MG63 (cell line): ENCODE data around the gene HOXB7. TPM values are rescaled to one million over a fixed set of nuclear protein-coding genes. Genes with fewer than 3 reads are reported as not detected.

Source experiments
- DNase-seq: peaks from one replicate; pipeline ENCODE4 v3.0.0-alpha.2; 2020
- H3K27me3 ChIP-seq: fragments of 250-450 bp; sonication (Bioruptor Pico); 2 replicates; pipeline ENCODE4 v1.5.1; 2020; ENCODE audit warnings: mild to moderate bottlenecking, moderate library complexity
- H3K36me3 ChIP-seq: fragments of 250-450 bp; sonication (Bioruptor Pico); 2 replicates; pipeline ENCODE4 v1.5.1; 2020; ENCODE audit warnings: mild to moderate bottlenecking, moderate library complexity
- H3K4me3 ChIP-seq: fragments of 250-450 bp; sonication (Bioruptor Pico); 2 replicates; pipeline ENCODE4 v1.5.1; 2020; ENCODE audit warnings: mild to moderate bottlenecking, moderate library complexity
- H3K9me3 ChIP-seq: fragments of 250-450 bp; sonication (Bioruptor Pico); 2 replicates; pipeline ENCODE4 v1.5.1; 2020; ENCODE audit warnings: mild to moderate bottlenecking, moderate library complexity
- total RNA-seq: library from RNA; depleted of rRNA; stranded (reverse); fragments of >200 nt; shearing (Covaris generic); gene quantifications from 2 replicates; pipeline ENCODE4 v1.2.3, GENCODE V29; 2014; ENCODE audit warnings: low replicate concordance

Gene HOXB7
- total RNA-seq, 1 experiment from 2014 or later = 9.8 TPM

GRCh38 chr17:48571826-48572417, 38.9 kb downstream of the HOXB7 start:
- H3K27me3 ChIP-seq = no peaks in the 10 kb centered on the region
- peaks cover 44% of the 10 kb centered on the region for H3K36me3 ChIP-seq
- no peak overlapping the region for H3K4me3 ChIP-seq
- no peaks in the 10 kb centered on the region for H3K9me3 ChIP-seq
- no peak for DNase-seq

GRCh38 chr17:48571024-48571818, 39.6 kb downstream of the HOXB7 start:
- Histone ChIP-seq H3K9me3 (no peaks in the 10 kb centered on the region), H3K4me3 (peak overlapping the region; percentile 34), H3K36me3 (peaks cover 43% of the 10 kb centered on the region), H3K27me3 (no peaks in the 10 kb centered on the region)
- peak; percentile 65 for DNase-seq

- no peak for DNase-seq
- Histone ChIP-seq H3K36me3 (peaks cover 46% of the 10 kb centered on the region), H3K4me3 (peak overlapping the region; percentile 34)
These were observed 40.3 kb downstream of the HOXB7 start for GRCh38 chr17:48570325-48571023.

GRCh38 chr17:48569674-48570324, 41.0 kb downstream of the HOXB7 start:
- H3K9me3 ChIP-seq = no peaks in the 10 kb centered on the region
- peaks cover 53% of the 10 kb centered on the region for H3K36me3 ChIP-seq
- no peak for DNase-seq
- H3K27me3 ChIP-seq = no peaks in the 10 kb centered on the region
- peak overlapping the region; percentile 34 for H3K4me3 ChIP-seq

More at GRCh38 chr17:48570325-48571023, 40.3 kb downstream of the HOXB7 start:
- Histone ChIP-seq H3K9me3 (no peaks in the 10 kb centered on the region), H3K27me3 (no peaks in the 10 kb centered on the region)

- no peaks in the 10 kb centered on the region for H3K27me3 ChIP-seq
These were observed 41.6 kb downstream of the HOXB7 start for GRCh38 chr17:48569240-48569582.

GRCh38 chr17:48568499-48569239, 42.1 kb downstream of the HOXB7 start:
- H3K9me3 ChIP-seq = no peaks in the 10 kb centered on the region
- H3K36me3 ChIP-seq = peaks cover 56% of the 10 kb centered on the region
- no peaks in the 10 kb centered on the region for H3K27me3 ChIP-seq
- peak overlapping the region; percentile 36 for H3K4me3 ChIP-seq
- no peak for DNase-seq

More at GRCh38 chr17:48569240-48569582, 41.6 kb downstream of the HOXB7 start:
- peak overlapping the region; percentile 36 for H3K4me3 ChIP-seq
- no peaks in the 10 kb centered on the region for H3K9me3 ChIP-seq
- no peak for DNase-seq
- peaks cover 57% of the 10 kb centered on the region for H3K36me3 ChIP-seq

GRCh38 chr17:48567646-48568354, 43.0 kb downstream of the HOXB7 start:
- Histone ChIP-seq H3K27me3 (no peaks in the 10 kb centered on the region), H3K36me3 (peaks cover 60% of the 10 kb centered on the region), H3K4me3 (peak overlapping the region; percentile 36), H3K9me3 (no peaks in the 10 kb centered on the region)
- DNase-seq = no peak

- Histone ChIP-seq H3K36me3 (peaks cover 63% of the 10 kb centered on the region), H3K27me3 (no peaks in the 10 kb centered on the region), H3K4me3 (no peak overlapping the region), H3K9me3 (no peaks in the 10 kb centered on the region)
- no peak for DNase-seq
These were observed 43.6 kb downstream of the HOXB7 start for GRCh38 chr17:48567209-48567608.

- Histone ChIP-seq H3K9me3 (no peaks in the 10 kb centered on the region), H3K4me3 (no peak overlapping the region), H3K36me3 (peaks cover 65% of the 10 kb centered on the region), H3K27me3 (no peaks in the 10 kb centered on the region)
- no peak for DNase-seq
These were observed 44.1 kb downstream of the HOXB7 start for GRCh38 chr17:48566717-48567116.

GRCh38 chr17:48565925-48566710, 44.7 kb downstream of the HOXB7 start:
- Histone ChIP-seq H3K4me3 (no peak overlapping the region), H3K36me3 (peaks cover 66% of the 10 kb centered on the region), H3K9me3 (no peaks in the 10 kb centered on the region), H3K27me3 (no peaks in the 10 kb centered on the region)
- DNase-seq = no peak

- Histone ChIP-seq H3K4me3 (peak overlapping the region; percentile 49), H3K36me3 (peaks cover 58% of the 10 kb centered on the region), H3K27me3 (no peaks in the 10 kb centered on the region), H3K9me3 (no peaks in the 10 kb centered on the region)
- DNase-seq = no peak
These were observed 45.7 kb downstream of the HOXB7 start for GRCh38 chr17:48565022-48565554.

GRCh38 chr17:48564188-48565021, 46.4 kb downstream of the HOXB7 start:
- H3K36me3 ChIP-seq = peaks cover 56% of the 10 kb centered on the region
- no peaks in the 10 kb centered on the region for H3K27me3 ChIP-seq
- peak; percentile 72 for DNase-seq
- peak overlapping the region; percentile 49 for H3K4me3 ChIP-seq
- no peaks in the 10 kb centered on the region for H3K9me3 ChIP-seq

- Histone ChIP-seq H3K36me3 (peaks cover 62% of the 10 kb centered on the region), H3K27me3 (no peaks in the 10 kb centered on the region), H3K9me3 (no peaks in the 10 kb centered on the region), H3K4me3 (peak overlapping the region; percentile 39)
- no peak for DNase-seq
These were observed 47.0 kb downstream of the HOXB7 start for GRCh38 chr17:48563867-48564187.

- H3K4me3 ChIP-seq = peak overlapping the region; percentile 39
- H3K9me3 ChIP-seq = no peaks in the 10 kb centered on the region
- no peaks in the 10 kb centered on the region for H3K27me3 ChIP-seq
- DNase-seq = no peak
- H3K36me3 ChIP-seq = peaks cover 66% of the 10 kb centered on the region
These were observed 47.4 kb downstream of the HOXB7 start for GRCh38 chr17:48563385-48563838.
